ENCODE data around the gene DICER1. TPM values are rescaled to one million over a fixed set of nuclear protein-coding genes. Genes with fewer than 3 reads are reported as not detected.
"Not testable (repeated sequence)": the region's sequence is repeated elsewhere in the genome, so short reads cannot be mapped to it uniquely, and the experiment has no call there.

The DICER1 gene
- total RNA-seq, 1 donor from 2014 or later = 63.3 TPM

GRCh38 chr14:95141684-95142083, 15.6 kb downstream of the DICER1 start:
- Mint-ChIP-seq H3K27me3 (ENCODE audit: low read depth) (no peaks in the 10 kb centered on the region), H3K36me3 (ENCODE audit: low read depth) (no peaks in the 10 kb centered on the region), H3K9me3 (ENCODE audit: low read depth) (peaks cover 9% of the 10 kb centered on the region), H3K4me3 (ENCODE audit: unreplicated experiment) (no peak overlapping the region), H3K4me1 (ENCODE audit: low read depth) (peaks cover 61% of the 10 kb centered on the region), H3K27ac (ENCODE audit: unreplicated experiment) (no peak overlapping the region)
- no peak for TF ChIP-seq CTCF (IDR thresholded peaks at IDR 0.05)
- DNase-seq (ENCODE audit: low spot score) = no peak

GRCh38 chr14:95140060-95140858, 17.1 kb downstream of the DICER1 start:
- no peaks in the 10 kb centered on the region for H3K27me3 Mint-ChIP-seq (ENCODE audit: low read depth)
- peaks cover 53% of the 10 kb centered on the region for H3K4me1 Mint-ChIP-seq (ENCODE audit: low read depth)
- DNase-seq (ENCODE audit: low spot score) = no peak
- H3K27ac Mint-ChIP-seq (ENCODE audit: unreplicated experiment) = no peak overlapping the region
- H3K4me3 Mint-ChIP-seq (ENCODE audit: unreplicated experiment) = no peak overlapping the region
- peaks cover 7% of the 10 kb centered on the region for H3K9me3 Mint-ChIP-seq (ENCODE audit: low read depth)
- no peak for TF ChIP-seq CTCF (IDR thresholded peaks at IDR 0.05)
- no peaks in the 10 kb centered on the region for H3K36me3 Mint-ChIP-seq (ENCODE audit: low read depth)

GRCh38 chr14:95138876-95139275, 18.5 kb downstream of the DICER1 start:
- Mint-ChIP-seq H3K4me3 (ENCODE audit: unreplicated experiment) (no peak overlapping the region), H3K4me1 (ENCODE audit: low read depth) (peaks cover 53% of the 10 kb centered on the region), H3K9me3 (ENCODE audit: low read depth) (no peaks in the 10 kb centered on the region), H3K27ac (ENCODE audit: unreplicated experiment) (no peak overlapping the region), H3K27me3 (ENCODE audit: low read depth) (no peaks in the 10 kb centered on the region), H3K36me3 (ENCODE audit: low read depth) (no peaks in the 10 kb centered on the region)
- no peak for TF ChIP-seq CTCF (IDR thresholded peaks at IDR 0.05)
- DNase-seq (ENCODE audit: low spot score) = no peak

- H3K36me3 Mint-ChIP-seq (ENCODE audit: low read depth); H3K9me3 Mint-ChIP-seq (ENCODE audit: low read depth); H3K4me3 Mint-ChIP-seq (ENCODE audit: unreplicated experiment); DNase-seq (ENCODE audit: low spot score); H3K27me3 Mint-ChIP-seq (ENCODE audit: low read depth): not testable (repeated sequence)
- Mint-ChIP-seq H3K4me1 (ENCODE audit: low read depth) (peaks cover 49% of the 10 kb centered on the region), H3K27ac (ENCODE audit: unreplicated experiment) (peak overlapping the region; percentile 49)
These were observed 18.9 kb downstream of the DICER1 start for GRCh38 chr14:95138455-95138854.

- peaks cover 48% of the 10 kb centered on the region for H3K4me1 Mint-ChIP-seq (ENCODE audit: low read depth)
- no peak overlapping the region for H3K4me3 Mint-ChIP-seq (ENCODE audit: unreplicated experiment)
- DNase-seq (ENCODE audit: low spot score) = no peak
- H3K27ac Mint-ChIP-seq (ENCODE audit: unreplicated experiment) = no peak overlapping the region
- H3K36me3 Mint-ChIP-seq (ENCODE audit: low read depth) = peaks cover 2% of the 10 kb centered on the region
- no peak for TF ChIP-seq CTCF (IDR thresholded peaks at IDR 0.05)
- H3K27me3 Mint-ChIP-seq (ENCODE audit: low read depth) = no peaks in the 10 kb centered on the region
- no peaks in the 10 kb centered on the region for H3K9me3 Mint-ChIP-seq (ENCODE audit: low read depth)
These were observed 19.5 kb downstream of the DICER1 start for GRCh38 chr14:95137804-95138167.
